BLaER1 (cell line): ENCODE data around the gene TTR.

Experiments used
- H3K27ac ChIP-seq: shearing (Covaris generic); formaldehyde crosslinking; 2 replicates; pipeline ENCODE4 v1.8.1; 2022
- H3K27me3 ChIP-seq: shearing (Covaris generic); formaldehyde crosslinking; 2 replicates; pipeline ENCODE4 v1.8.1; 2022
- H3K36me3 ChIP-seq: shearing (Covaris generic); formaldehyde crosslinking; 2 replicates; pipeline ENCODE4 v1.8.1; 2022
- H3K4me1 ChIP-seq: shearing (Covaris generic); formaldehyde crosslinking; 2 replicates; pipeline ENCODE4 v1.8.1; 2022
- H3K4me2 ChIP-seq: shearing (Covaris generic); formaldehyde crosslinking; 2 replicates; pipeline ENCODE4 v1.8.1; 2022
- H3K4me3 ChIP-seq: shearing (Covaris generic); formaldehyde crosslinking; 2 replicates; pipeline ENCODE4 v1.8.1; 2022
- H3K9ac ChIP-seq: shearing (Covaris generic); formaldehyde crosslinking; 2 replicates; pipeline ENCODE4 v1.8.1; 2022
- H3K9me3 ChIP-seq: shearing (Covaris generic); formaldehyde crosslinking; 2 replicates; pipeline ENCODE4 v1.8.1; 2022
- H4K20me1 ChIP-seq: shearing (Covaris generic); formaldehyde crosslinking; 2 replicates; pipeline ENCODE4 v1.8.1; 2022
- Cebpa-rat ChIP-seq: shearing (Covaris generic); IDR thresholded peaks from 2 replicates; pipeline ENCODE4 v1.8.1; 2022

Gene TTR

GRCh38 chr18:31647127-31647753, 55.6 kb downstream of the TTR start:
- Histone ChIP-seq H3K4me3 (no peak overlapping the region), H3K9me3 (no peaks in the 10 kb centered on the region), H3K27me3 (no peaks in the 10 kb centered on the region), H3K27ac (no peak overlapping the region), H3K4me1 (peaks cover 30% of the 10 kb centered on the region), H3K4me2 (no peak overlapping the region; the same call in 1 of the 2 replicates), H4K20me1 (no peaks in the 10 kb centered on the region), H3K36me3 (no peaks in the 10 kb centered on the region), H3K9ac (no peak overlapping the region)
- TF ChIP-seq Cebpa-rat: no peak
